ENCODE measurements around the gene MIEF1.

MIEF1 gene

GRCh38 chr22:39502109-39502788 lies at the start of gene MIEF1:
Gene MIEF1, plus strand, starts transcription at chr22:39502290. Its CDS starts 9,005 bp downstream, at chr22:39511295.
- peak; percentile 96 for DNase-seq (ENCODE audit: low read depth)

GRCh38 chr22:39452740-39453040 lies 49.4 kb upstream of the MIEF1 start:
- DNase-seq (ENCODE audit: low read depth) = no peak

- no peak for DNase-seq (ENCODE audit: low read depth)
These were observed 48.2 kb upstream of the MIEF1 start for GRCh38 chr22:39453765-39454378.

GRCh38 chr22:39454385-39454871 lies 47.7 kb upstream of the MIEF1 start:
- no peak for DNase-seq (ENCODE audit: low read depth)

- DNase-seq (ENCODE audit: low read depth) = no peak
These were observed 45.4 kb upstream of the MIEF1 start, which contains the start of gene MGAT3 for GRCh38 chr22:39456522-39457197. Gene MGAT3, plus strand, starts transcription at chr22:39457012. Its CDS starts 30,336 bp downstream, at chr22:39487348.

GRCh38 chr22:39457198-39457555 lies 44.9 kb upstream of the MIEF1 start:
- DNase-seq (ENCODE audit: low read depth) = no peak

- no peak for DNase-seq (ENCODE audit: low read depth)
These were observed 44.3 kb upstream of the MIEF1 start for GRCh38 chr22:39457556-39458443.

GRCh38 chr22:39458444-39459083 lies 43.5 kb upstream of the MIEF1 start:
- no peak for DNase-seq (ENCODE audit: low read depth)

- no peak for DNase-seq (ENCODE audit: low read depth)
These were observed 42.4 kb upstream of the MIEF1 start for GRCh38 chr22:39459681-39460080.

GRCh38 chr22:39462443-39463221 lies 39.5 kb upstream of the MIEF1 start:
- no peak for DNase-seq (ENCODE audit: low read depth)

- no peak for DNase-seq (ENCODE audit: low read depth)
These were observed 38.8 kb upstream of the MIEF1 start for GRCh38 chr22:39463277-39463676.

- DNase-seq (ENCODE audit: low read depth) = no peak
These were observed 38.1 kb upstream of the MIEF1 start for GRCh38 chr22:39463931-39464390.

- DNase-seq (ENCODE audit: low read depth) = no peak
These were observed 35.7 kb upstream of the MIEF1 start for GRCh38 chr22:39466228-39467006.

GRCh38 chr22:39467390-39467895 lies 34.6 kb upstream of the MIEF1 start:
- no peak for DNase-seq (ENCODE audit: low read depth)

- DNase-seq (ENCODE audit: low read depth) = no peak
These were observed 33.4 kb upstream of the MIEF1 start for GRCh38 chr22:39468487-39469325.

- DNase-seq (ENCODE audit: low read depth) = no peak
These were observed 32.8 kb upstream of the MIEF1 start for GRCh38 chr22:39469326-39469680.

- DNase-seq (ENCODE audit: low read depth) = no peak
These were observed 32.2 kb upstream of the MIEF1 start for GRCh38 chr22:39469681-39470450.

All from fibroblast of gingiva (primary cell).